ENCODE measurements around the gene EEF2KMT.
A peak's percentile ranks its signal among the peaks of the same experiment; 100 is the strongest.
"Not testable (repeated sequence)": the region's sequence is repeated elsewhere in the genome, so short reads cannot be mapped to it uniquely, and the experiment has no call there.

The EEF2KMT gene

DNA sequence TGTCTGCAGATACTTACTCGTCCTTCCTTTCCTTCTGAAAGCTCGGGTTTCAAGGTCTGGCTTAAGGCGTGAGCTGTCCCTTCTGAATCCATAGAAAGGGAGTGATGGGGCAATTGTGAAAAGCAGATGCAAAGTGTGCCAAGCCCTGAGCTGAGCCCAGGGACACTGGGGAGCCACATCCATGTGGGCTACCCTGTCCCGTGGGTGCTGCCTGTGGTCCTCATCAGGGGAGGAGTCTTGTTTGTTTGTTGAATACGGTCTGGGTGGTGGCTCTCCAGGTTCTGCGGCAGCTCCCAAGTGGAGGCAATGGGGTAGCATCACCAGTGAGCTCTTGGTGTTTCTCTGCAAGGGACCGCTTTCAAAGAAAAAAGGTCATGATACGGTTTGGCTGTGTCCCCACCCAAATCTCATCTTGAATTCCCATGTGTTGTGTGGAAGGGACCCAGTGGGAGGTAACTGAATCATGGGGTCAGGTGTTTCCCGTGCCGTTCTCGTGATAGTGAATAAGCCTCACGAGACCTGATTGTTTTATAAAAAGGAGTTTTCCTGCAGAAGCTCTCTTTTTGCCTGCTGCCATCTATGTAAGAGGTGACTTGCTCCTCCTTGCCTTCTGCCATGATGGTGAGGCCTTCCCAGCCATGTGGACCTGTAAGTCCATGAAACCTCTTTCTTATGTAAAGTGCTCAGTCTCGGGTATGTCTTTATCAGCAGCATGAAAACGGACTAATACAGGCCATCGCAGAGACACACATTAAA lies 27.0 kb downstream of the EEF2KMT start:
- DNase-seq (ENCODE audit: low read depth), result no peak

DNA sequence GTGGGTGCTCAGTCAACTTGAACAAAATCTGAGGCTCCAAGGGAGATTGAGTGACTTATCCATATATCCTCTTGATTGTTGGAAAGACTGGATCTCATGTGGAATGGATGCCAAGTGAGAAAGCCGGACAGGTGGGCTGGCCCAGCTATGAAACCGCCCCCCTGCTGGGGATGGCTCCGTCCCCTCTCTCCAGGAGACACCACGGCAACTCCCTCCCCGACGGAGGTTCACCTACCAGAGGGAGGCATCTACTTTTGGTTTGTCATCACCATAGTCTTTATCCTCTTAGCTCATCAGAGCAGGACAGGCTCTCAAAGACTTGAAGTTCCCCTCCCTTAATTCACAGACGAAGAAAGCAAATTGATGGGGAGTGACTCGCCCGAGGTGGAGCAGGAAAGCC lies 27.7 kb downstream of the EEF2KMT start:
- no peak for DNase-seq (ENCODE audit: low read depth)

DNA sequence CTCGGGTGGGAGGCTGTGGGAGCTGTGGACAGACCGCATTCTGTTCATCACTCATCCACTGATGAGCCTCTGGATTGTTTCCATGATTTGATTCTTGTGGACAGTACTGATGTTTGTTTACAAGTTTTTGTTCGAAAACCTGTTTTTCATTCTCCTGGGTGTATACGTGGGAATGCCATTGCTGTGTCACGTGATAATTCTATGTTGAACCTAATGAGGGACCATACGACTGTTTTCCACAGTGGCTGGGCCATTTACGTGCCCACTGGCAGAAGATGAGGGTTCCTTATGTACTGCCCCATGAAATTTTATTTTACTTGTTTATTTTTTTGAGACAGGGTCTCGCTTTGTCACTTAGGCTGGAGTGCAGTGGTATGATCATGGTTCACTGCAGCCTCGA lies 28.5 kb downstream of the EEF2KMT start:
- DNase-seq (ENCODE audit: low read depth), result no peak

DNA sequence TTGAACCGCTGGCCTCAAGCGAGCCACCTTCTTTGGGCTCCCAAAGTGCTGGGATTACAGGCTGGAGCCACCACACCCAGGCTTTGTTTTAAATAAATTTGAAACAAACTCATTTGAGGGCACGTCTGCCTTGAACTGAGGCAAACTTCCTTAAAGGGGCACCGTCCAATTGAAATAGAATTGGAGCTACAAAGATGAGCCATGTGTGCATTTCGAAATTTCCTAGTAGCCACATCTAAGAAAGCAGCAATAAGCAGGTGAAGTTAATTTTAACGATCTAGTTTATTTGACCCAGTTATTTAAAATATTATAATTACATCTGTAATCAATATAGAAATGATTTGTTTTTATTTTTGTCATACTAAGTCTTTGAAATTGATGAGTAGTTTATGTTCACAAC lies 31.1 kb downstream of the EEF2KMT start:
- DNase-seq (ENCODE audit: low read depth), result no peak

DNA sequence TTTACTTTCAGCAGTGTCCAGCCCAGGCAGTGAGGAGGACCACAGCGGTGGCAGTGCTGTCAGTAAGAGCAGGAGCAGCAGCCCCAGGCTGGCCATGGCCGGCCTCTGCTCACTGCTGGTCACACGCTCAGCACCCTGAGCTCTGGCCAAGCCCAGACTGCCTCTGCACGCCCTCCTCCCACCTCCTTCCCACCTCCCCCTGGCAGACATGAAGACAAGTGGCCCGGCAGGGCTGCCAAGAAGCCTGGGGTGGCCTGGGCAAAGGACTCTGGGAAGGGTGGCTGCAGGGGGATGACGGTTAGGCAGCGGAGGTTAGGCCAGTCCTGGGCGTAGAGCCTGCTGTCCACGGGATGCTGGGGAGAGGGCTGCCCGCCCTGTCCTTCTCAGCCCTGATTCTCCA lies 31.8 kb downstream of the EEF2KMT start, which contains the start of gene C16orf89:
Gene C16orf89 (minus strand): TSS at position 144 of the 400 bp plus-strand sequence. CDS start 48 bp downstream, at position 96.
- DNase-seq (ENCODE audit: low read depth), result no peak

DNA sequence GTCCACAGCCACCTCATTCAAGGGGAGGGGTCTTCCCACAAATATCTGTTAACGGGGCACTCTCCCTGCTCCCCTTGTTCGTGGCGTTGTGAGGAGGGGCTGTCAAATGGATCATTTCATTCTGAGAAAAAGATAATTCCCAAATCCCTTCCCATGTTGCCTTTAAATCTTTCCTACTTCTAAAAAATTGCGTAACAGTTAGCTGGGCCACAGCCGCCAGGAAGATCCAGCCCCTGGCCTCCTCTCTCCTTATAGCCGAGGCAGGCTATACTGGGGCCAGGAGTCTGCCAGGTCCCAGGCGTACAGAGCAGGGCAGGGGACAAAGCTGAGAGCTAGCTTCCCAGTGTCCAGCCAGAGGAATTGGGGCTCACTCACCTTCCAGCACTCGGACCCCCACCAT lies 32.3 kb downstream of the EEF2KMT start:
- DNase-seq (ENCODE audit: low read depth), result no peak

DNA sequence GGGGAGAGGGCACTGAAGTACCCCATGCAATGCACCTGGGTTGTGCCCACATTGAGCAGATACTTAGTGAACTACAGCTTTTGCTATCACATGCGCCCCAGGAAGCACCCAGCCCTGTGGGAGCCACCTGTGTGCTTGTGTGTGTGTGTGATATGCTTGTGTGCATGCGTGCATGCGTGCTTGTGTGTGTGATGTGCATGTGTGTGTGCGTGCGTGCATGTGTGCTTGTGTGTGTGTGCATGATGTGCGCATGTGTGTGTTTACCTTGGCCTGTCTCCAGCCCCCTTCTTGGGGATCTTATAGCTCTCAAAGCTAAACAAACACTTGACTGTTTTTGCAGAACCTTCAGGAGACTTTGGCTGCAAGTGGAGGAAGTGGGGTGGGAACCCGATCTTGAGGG lies 32.7 kb downstream of the EEF2KMT start:
- DNase-seq (ENCODE audit: low read depth), result no peak

DNA sequence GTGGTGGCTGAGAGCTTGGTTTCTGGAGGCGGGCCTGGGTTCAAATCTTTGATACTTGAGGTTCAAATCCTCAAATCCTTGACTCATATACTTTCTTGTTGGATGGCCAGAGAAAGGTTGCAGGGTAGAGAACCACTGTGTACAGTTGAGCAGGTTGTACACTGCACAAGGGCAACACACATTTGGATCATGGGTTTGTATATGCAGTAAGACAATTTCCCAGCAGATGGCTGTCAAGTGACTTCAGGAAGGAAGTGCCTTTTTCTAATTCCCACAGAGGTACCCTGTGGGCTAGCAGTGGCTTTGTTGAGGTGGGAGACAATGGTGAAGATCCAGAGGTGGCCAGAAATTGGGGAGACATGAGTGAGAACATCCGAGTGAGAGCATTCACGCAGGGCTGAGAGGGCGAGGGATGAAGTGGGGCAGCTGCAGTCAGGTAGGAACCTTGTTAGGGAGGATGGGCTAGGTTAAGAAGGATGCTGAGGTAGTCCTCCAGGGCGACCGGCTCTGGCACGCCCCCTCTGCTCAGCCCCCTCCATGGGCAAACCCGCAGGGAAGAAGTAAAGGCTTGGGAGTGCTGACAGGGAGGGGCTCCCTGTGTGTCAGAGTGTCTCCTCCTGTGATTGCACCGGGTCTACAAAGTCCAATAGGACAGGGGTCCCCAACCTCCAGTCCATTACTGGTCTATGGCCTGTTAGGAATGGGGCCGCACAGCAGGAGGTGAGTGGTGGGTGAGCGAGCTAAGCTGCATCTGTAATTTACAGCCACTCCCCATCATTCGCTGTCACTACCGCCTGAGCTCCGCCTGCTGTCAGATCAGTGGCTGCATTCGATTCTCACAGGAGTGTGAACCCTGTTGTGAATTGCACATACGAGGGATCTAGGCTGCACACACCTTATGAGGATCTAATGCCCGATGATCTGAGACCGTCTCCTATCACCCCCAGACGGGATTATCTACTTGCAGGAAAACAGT lies 34.5 kb downstream of the EEF2KMT start:
- DNase-seq (ENCODE audit: low read depth), result no peak

DNA sequence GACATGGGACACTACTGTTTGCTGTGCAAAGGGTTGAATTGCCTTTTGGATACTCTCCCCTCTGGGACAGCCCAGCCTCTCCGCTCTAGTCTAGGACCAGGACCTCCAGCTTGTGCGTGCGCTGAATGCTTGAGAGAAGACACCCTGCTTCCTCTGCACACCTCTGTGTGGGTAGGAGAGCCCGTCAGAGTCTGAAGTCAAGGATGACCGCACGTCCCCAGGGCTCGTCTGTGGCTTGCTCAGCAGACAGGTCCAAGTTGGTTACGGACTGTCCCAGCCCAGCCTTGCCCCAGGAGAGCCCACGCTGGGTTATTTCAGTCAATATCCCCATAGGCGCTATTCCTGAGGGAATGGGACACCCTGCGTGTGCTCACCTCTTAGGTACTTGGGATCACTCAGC lies 35.5 kb downstream of the EEF2KMT start:
- DNase-seq (ENCODE audit: low read depth), result no peak

DNA sequence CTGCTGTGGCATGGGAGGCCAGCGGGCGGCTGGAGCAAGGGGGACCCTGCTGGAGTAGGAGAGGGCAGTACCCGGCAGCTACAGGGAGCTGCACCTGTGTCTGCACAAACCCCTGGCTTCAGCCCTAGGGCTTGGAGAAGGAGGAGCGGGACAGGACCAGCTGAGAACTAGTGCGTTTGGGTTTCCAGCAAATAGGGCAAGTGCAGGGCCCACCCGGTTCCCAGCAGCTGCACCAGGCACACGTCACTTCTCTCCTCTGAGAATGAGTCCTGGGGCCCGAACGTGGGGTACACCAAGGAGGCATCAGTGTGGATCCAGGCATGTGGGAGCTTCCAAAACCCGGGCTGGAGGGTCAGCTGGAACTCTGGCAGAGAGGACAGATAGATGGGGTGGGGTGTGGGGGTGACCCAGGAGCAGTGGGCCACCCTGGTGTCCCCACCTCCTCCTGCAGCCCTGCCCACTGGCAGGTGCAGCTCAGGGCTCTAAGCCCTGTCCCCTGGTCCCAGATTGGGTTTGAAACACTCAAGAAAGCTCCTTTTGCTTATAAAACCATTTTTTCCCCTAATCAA lies 37.4 kb downstream of the EEF2KMT start:
- no peak for DNase-seq (ENCODE audit: low read depth)

DNA sequence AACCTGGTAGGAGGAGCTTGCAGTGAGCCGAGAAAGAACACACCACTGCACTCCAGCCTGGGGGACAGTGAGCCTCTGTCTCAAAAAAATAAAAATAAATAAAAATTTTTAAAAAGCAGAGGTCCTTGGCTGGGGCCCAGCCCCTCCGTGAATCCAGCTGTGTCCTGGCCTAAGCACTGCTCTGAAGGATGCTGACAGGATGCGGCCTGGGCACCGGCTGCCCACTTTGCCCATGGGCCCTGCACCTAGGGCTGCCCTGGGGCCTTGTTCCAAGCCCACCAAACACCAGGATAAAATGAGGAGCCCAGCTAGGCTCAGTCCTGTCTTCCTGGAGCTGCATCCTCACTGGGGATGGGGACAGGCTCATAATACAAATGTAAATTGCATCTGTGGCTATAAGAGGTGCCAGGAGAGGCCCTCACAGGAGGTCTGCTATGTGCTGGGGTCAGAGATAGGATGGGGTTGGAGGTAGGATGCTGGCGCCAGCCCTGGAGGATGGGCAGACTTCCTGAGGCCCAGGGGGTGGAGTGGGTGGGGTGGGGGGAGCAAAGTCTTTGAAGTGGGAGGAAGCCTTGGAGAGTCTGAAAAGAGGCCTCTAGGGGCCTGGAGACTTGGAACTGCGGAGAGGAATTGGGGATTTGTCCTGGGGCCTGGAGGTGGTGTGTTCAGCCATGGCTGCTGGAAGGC lies 38.1 kb downstream of the EEF2KMT start:
- no peak for DNase-seq (ENCODE audit: low read depth)

DNA sequence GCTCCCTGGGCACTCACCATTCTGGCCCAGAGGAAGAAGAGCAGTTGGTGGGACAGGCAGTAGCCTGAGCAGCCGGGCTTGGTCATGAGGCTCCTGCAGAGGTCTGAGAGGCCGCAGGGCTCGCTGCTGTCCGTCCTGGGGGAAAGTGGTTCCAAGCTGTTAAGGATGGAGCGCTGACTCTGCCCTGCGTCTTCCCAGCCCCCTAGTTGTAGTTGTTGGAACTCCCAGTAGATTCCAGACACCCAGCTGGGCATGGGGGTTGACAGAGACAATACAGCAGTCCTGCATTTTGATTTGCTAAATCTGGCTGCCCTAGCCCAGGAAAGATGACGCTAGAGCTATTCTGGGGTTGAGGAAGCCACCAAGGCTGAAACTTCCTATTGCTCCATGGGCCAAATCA lies 39.1 kb downstream of the EEF2KMT start:
- DNase-seq (ENCODE audit: low read depth), result no peak

DNA sequence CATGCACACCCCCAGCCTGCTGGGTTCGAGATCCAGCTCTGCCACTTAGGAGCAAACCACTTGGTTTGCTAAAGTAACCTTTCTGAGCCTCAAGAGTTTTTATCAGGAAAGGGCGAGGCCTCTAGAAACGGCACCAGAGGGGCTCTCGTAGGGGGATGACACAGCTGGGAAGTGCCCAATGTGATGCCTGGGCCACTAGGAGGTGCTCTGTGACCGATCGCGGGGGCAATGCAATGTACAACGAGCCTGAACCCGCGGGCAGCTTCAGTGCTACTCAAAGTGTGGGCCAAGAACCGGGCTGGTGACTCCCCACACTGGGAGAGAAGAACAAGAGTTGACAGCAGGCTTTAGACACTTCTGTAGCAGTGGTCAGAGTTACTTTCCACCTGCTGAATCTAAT lies 41.2 kb downstream of the EEF2KMT start:
- peak; percentile 30 for DNase-seq (ENCODE audit: low read depth)

DNA sequence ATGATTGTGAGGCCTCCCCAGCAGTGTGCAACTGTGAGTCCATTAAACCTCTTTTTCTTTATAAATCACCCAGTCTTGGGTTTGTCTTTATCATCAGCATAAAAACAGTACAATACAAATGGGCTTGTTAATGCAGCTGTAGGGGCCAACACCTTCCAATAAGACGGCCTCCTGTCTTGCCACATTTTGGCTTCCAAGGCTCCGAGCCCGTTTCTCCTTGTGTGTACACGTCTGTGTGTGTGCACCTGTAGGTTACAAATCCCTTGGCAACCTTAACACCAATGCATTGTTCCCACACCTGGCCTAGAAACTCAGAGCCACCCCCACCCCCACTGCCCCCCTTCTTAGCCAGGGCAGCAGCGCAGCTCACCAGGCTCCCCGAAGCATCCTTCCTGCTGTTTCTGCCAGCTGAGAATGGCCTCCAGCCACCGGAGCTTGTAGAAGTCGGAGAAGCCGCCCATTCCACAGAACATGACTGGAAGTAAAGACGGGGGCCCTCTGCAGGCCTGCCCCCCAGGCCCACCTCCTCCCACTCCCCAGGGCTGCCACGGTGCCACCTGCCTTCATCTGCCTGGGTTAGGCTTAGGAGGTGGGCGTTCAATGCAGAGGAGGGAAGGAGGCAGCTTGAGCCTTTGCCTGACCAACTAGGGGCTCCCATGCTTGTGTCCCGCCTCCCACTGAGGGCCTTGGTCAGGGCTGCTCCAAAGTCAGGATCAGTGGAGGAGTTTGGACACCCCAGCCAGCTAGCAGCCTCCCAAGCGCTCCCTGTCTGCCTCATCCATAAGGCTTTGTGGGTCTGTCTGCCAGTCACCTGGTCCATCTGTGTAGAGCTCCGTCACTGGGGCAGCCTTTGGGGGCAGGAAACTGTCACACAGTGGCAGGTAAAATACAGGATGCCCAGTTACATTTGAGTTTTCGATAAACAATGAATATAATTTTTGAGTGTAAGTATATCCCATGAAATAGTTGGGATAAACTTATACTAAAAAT lies 42.4 kb downstream of the EEF2KMT start:
- DNase-seq (ENCODE audit: low read depth), result no peak

DNA sequence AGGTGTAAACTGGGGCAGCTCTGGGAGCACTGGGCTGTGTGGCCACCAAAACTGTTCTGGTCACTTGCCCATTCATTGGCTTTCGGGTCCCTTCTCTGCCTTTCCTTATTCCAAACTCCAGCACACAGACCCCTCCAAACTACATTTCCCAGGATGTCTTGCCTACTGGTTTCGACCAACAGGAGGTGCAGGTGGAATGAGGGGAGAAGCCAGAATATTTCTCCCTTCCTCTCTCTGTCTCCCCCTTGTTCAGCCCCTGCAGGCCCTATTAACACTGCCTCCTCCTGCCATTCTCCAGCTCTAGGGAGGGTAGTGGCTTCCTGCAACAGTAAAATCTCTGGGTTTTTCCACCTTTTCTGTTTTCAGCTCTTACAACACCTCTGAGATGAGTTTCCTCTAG lies 50.7 kb downstream of the EEF2KMT start:
- no peak for DNase-seq (ENCODE audit: low read depth)

DNA sequence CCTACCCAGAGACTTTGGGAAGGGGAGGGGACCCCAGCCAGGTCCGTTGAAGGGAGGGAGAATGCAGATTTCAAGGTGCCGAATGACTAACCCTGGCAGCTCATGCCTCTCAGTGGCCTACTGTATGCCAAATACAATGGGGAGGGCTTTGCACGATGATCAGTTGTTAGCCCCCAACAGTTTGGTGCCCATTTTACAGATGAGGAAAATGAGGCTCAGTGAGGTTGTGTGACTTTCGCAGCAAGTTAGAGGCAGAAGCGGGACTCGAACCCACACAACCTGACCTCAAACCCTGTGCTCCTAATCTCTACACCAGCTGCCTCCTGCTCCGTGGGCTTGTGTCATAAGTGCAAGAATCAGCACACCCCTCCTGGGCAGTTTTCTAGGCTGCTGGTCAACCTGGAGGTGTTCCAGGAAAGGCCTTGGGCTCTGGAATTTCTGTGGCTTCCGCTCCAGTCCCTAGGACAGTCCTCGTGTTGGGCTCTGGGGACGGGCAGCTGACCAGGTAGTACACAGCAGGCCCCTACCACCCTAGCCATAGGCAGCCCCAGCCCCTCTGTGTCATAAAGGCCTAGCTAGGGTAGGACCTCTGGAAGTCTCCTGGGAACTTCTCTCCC lies 52.0 kb downstream of the EEF2KMT start:
- no peak for DNase-seq (ENCODE audit: low read depth)

DNA sequence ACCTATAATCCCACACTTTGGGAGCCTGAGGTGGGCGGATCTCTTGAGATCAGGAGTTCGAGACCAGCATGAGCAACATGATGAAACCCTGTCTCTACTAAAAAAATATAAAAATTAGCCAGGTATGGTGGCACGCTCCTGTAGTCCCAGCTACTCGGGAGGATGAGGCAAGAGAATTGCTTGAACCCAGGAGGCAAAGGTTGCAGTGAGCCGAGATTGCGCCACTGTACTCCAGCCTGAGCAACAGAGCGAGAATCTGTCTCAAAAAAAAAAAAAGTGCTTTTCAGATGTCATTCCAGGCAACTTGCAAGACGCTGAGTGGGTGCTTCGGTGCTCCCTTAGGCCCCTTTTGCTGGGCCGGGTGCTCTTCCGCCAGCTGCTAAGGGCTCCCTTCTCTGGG lies 53.0 kb downstream of the EEF2KMT start:
- not testable (repeated sequence) for DNase-seq (ENCODE audit: low read depth)

DNA sequence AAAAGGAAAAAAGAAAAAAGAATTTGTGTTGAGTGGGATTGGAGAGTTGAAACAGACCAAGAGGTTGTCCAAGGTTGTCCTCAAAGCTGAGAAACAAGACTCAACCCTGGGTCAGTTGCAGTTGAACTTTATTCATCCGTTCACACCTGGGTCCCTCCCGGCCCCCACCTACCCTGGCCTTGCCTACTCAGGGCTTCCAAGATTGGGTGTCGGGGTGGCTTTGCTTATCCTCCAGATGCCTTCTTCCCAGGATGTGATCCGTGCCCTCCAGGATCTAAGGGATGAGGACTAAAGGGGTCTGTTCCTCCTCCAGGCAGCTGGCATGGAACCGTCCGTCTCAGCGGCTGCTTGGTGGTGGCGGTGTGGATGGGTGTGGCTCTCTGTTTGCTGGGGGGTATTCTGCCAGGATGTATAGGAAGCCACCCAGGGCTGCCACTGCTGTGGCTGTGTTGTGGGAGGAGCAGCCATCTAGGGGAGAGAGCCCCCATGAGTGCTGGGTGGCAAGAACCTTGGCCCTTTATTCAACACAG lies 53.5 kb downstream of the EEF2KMT start:
- DNase-seq (ENCODE audit: low read depth), result no peak

DNA sequence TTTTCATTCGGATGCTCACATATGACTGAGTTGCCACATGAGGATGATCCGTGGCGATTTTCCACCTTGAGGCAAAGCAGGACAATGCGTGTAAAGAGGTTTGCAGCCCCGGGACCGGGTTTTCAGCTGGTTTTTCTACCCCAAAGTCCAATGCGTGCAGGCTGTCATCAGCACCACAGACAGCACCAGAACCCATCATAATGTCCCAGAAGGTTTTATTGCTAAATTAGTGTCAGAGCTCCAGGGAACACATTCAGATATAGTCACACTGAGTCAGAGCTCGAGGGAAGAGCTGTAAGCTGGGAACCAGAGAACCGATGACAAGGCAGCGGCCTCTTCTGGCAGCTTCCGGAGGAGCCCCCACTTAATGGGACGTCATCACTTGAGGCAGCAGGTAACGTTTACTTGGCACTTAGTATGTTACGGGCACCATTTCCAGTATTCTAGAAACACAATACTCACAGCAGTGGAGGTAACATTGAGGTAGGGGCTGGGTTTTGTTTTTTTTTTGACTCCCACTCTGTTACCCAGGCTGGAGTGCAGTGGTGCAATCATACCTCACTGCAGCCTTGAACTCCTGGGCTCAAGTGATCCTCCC lies 54.9 kb downstream of the EEF2KMT start:
- DNase-seq (ENCODE audit: low read depth), result no peak
